ENCODE measurements around the gene DTNB.
"Not testable (repeated sequence)": the region's sequence is repeated elsewhere in the genome, so short reads cannot be mapped to it uniquely, and the experiment has no call there.

The DTNB gene

GRCh38 chr2:25673300-25674076 lies at the start of gene DTNB:
Gene DTNB, minus strand, starts transcription at chr2:25673577. Its CDS starts 20,917 bp downstream, at chr2:25652660.
- in situ Hi-C loops (cut with MboI; ENCODE audit: low sequenced_read_pairs): no loop called here

GRCh38 chr2:25722224-25722623 lies 48.8 kb upstream of the DTNB start:
- in situ Hi-C loops (cut with MboI; ENCODE audit: low sequenced_read_pairs): no loop called here

GRCh38 chr2:25720575-25720974 lies 47.2 kb upstream of the DTNB start:
- in situ Hi-C loops (cut with MboI; ENCODE audit: low sequenced_read_pairs): no loop called here

- in situ Hi-C loops (cut with MboI; ENCODE audit: low sequenced_read_pairs): no loop called here
Observed at GRCh38 chr2:25714740-25715139, 41.4 kb upstream of the DTNB start.

GRCh38 chr2:25712455-25712854 lies 39.1 kb upstream of the DTNB start:
- in situ Hi-C loops (cut with MboI; ENCODE audit: low sequenced_read_pairs): no loop called here

GRCh38 chr2:25711675-25712354 lies 38.4 kb upstream of the DTNB start:
- in situ Hi-C loops (cut with MboI; ENCODE audit: low sequenced_read_pairs): no loop called here

- in situ Hi-C loops (cut with MboI; ENCODE audit: low sequenced_read_pairs): no loop called here
Observed at GRCh38 chr2:25710750-25711149, 37.4 kb upstream of the DTNB start.

GRCh38 chr2:25709349-25709748 lies 36.0 kb upstream of the DTNB start:
- in situ Hi-C loops (cut with MboI; ENCODE audit: low sequenced_read_pairs): no loop called here

- in situ Hi-C loops (cut with MboI; ENCODE audit: low sequenced_read_pairs): no loop called here
Observed at GRCh38 chr2:25707927-25708590, 34.7 kb upstream of the DTNB start.

GRCh38 chr2:25705575-25705974 lies 32.2 kb upstream of the DTNB start:
- in situ Hi-C loops (cut with MboI; ENCODE audit: low sequenced_read_pairs): not testable (repeated sequence)

GRCh38 chr2:25701801-25702200 lies 28.4 kb upstream of the DTNB start:
- in situ Hi-C loops (cut with MboI; ENCODE audit: low sequenced_read_pairs): no loop called here

- in situ Hi-C loops (cut with MboI; ENCODE audit: low sequenced_read_pairs): no loop called here
Observed at GRCh38 chr2:25700221-25700660, 26.9 kb upstream of the DTNB start.

- in situ Hi-C loops (cut with MboI; ENCODE audit: low sequenced_read_pairs): no loop called here
Observed at GRCh38 chr2:25699216-25699615, 25.8 kb upstream of the DTNB start.

- in situ Hi-C loops (cut with MboI; ENCODE audit: low sequenced_read_pairs): no loop called here
Observed at GRCh38 chr2:25698752-25699151, 25.4 kb upstream of the DTNB start.

- in situ Hi-C loops (cut with MboI; ENCODE audit: low sequenced_read_pairs): no loop called here
Observed at GRCh38 chr2:25697559-25698341, 24.4 kb upstream of the DTNB start.

- in situ Hi-C loops (cut with MboI; ENCODE audit: low sequenced_read_pairs): no loop called here
Observed at GRCh38 chr2:25692737-25693445, 19.5 kb upstream of the DTNB start.

- in situ Hi-C loops (cut with MboI; ENCODE audit: low sequenced_read_pairs): no loop called here
Observed at GRCh38 chr2:25692143-25692542, 18.8 kb upstream of the DTNB start.

GRCh38 chr2:25690058-25690457 lies 16.7 kb upstream of the DTNB start:
- in situ Hi-C loops (cut with MboI; ENCODE audit: low sequenced_read_pairs): no loop called here

- in situ Hi-C loops (cut with MboI; ENCODE audit: low sequenced_read_pairs): no loop called here
Observed at GRCh38 chr2:25688236-25688635, 14.9 kb upstream of the DTNB start.

GRCh38 chr2:25685741-25686140 lies 12.4 kb upstream of the DTNB start:
- in situ Hi-C loops (cut with MboI; ENCODE audit: low sequenced_read_pairs): no loop called here
